ENCODE data around the gene AGBL1.
"Not testable (repeated sequence)": the region's sequence is repeated elsewhere in the genome, so short reads cannot be mapped to it uniquely, and the experiment has no call there.

DNA sequence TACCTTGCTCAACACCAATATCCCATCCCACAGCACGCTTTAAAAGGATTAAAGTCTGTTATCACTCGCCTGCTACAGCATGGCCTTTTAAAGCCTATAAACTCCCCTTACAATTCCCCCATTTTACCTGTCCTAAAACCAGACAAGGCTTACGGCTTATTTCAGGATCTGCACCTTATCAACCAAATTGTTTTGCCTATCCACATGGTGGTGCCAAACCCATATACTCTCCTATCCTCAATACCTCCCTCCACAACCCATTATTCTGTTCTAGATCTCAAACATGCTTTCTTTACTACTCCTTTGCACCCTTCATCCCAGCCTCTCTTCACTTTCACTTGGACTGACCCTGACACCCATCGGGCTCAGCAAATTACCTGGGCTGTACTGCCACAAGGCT, 962.9 kb downstream of the AGBL1 start:
- not testable (repeated sequence) for TF ChIP-seq CTCF, POLR2A, POLR2AphosphoS5 (IDR thresholded peaks at IDR 0.05)

Data from prostate gland (tissue), 2 donors.